Hematopoietic multipotent progenitor cell treated with erythropoietin and hydrocortisone succinate and interleukin-3 and kit ligand, for 17 days (in vitro differentiated cells): Measurements from ENCODE around the gene EXOC6.
"Not testable (repeated sequence)": the region's sequence is repeated elsewhere in the genome, so short reads cannot be mapped to it uniquely, and the experiment has no call there.

Source experiments
- DNase-seq: peaks from one replicate; pipeline ENCODE4 v3.0.0-alpha.2; 2015; ENCODE audit warnings: low spot score

Gene EXOC6

DNA sequence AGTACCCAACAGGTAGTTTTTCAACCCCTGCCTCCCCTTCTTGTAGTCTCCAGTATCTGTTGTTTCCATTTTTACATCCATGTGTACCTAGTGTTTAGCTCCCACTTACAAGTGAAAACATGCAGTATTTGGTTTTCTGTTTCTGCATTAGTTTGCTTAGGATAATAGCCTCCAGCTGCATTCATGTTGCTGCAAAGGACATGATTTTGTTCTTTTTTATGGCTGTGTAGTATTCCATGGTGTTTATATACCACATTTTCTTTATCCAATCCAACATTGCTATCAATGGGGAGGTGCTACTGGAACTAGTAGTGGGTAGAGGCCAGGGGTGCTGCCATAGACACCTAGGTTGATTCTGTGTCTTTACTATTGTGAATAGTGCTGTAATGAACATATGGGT lies 104.3 kb downstream of the EXOC6 start:
- DNase-seq, result not testable (repeated sequence)

DNA sequence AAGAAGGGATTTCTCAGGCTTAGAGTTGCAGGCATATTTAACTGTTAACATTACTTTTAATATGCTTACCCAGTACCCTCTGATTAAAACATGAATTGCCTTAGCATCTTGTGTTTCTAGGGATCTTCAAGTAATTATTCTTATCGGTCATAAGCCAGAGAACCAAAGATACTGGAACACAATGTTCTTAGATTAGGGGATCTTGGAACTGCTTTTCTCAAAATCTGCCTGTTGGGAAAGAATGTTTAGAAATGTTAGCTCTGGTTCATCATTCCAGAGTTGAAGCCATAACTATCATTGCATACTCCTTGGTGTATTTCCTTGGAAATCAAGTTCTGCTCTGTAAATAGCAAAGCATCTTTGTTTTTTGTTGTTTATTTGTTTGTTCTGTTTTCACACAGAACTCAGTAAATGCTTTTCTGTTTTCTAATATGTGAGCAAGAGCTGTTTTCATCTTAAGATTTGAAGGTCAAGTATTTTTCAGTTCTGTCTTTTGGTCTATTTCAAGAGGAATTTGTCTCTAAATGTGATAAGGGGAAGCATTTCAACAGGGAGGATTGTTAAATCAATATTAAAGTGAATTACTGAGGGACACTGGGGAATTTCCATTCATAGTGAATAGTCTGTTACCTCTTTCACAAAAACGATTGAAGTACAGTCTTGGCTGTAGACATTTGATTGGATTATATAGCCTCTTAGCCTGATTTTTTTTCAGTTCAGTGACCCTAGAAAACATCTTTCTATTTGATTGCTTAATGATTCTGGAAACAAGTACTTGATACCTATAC lies 109.1 kb downstream of the EXOC6 start:
- no peak for DNase-seq

DNA sequence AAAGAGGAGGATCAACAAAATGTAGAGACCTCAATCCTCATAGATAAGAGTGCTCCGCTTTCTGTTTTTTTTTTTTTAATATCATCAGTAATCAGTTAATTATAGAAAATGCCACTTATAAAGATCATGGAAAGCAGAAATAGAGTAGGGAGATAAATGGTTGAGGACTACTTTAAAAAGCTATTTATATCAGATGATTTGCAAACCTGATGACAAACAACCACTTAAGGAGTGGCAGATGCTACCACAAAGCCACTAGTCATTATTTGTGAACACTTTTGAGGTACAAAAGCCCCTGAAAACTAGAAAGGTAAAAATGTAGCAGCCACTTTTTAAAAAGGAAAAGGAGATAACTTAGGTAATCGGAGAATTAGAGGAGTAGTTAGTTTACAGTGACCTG lies 113.3 kb downstream of the EXOC6 start:
- no peak for DNase-seq

DNA sequence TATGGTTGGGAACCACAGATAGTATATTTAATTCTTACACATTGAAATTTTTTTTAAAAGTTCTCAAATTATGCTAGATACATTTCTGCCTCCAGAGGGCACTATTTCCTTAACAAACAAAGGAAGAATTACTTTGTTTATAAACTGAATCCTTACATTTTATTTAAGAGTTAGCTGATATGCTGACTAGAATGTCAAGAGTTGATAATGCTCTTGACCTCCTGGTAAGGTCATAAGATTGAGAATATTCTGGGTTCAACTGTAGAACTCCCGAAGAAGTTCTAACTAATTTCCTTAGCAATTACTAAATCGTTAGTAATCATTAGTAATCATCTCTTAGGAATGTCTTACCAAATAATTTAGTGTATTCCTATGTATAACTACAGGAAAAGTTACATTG lies 117.0 kb downstream of the EXOC6 start:
- DNase-seq, result peak; percentile 86

DNA sequence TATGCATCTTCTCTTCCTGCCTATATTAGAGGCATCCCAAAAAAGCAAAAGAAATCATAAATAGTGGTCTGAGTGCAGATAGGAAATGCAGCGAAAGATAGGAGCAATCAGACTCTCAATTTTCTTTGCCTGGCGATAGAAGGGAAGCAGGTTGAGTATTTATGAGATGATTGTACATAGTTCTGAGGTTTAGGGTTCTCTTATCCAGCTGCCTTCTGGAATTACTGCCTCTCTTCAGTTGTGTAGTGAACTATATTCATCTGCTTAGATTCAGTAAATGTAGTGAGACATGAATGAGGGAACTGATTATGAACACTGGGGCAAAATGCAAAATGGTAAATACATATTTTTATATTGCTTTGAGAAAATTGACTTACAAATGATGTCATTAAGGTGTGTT lies 119.3 kb downstream of the EXOC6 start:
- DNase-seq, result peak; percentile 11

DNA sequence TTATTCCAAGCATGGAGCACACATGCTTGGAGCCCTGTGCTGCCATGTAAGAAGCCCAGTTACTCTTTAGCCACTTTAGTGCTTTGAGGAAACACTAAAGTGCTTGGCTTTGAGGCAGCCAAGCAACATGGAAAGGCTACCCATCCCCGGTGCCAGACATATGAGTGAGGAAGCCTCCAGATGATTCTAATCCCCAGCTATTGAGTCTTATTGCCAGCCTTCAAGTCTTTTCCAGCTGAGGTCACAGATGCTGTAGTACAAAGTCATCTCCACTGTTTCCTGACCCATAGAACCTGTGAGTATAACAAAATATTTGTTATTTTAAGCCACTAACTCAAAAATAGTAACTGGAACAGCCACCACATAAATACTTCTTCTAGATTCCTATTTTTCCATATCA lies 120.8 kb downstream of the EXOC6 start:
- DNase-seq, result no peak

DNA sequence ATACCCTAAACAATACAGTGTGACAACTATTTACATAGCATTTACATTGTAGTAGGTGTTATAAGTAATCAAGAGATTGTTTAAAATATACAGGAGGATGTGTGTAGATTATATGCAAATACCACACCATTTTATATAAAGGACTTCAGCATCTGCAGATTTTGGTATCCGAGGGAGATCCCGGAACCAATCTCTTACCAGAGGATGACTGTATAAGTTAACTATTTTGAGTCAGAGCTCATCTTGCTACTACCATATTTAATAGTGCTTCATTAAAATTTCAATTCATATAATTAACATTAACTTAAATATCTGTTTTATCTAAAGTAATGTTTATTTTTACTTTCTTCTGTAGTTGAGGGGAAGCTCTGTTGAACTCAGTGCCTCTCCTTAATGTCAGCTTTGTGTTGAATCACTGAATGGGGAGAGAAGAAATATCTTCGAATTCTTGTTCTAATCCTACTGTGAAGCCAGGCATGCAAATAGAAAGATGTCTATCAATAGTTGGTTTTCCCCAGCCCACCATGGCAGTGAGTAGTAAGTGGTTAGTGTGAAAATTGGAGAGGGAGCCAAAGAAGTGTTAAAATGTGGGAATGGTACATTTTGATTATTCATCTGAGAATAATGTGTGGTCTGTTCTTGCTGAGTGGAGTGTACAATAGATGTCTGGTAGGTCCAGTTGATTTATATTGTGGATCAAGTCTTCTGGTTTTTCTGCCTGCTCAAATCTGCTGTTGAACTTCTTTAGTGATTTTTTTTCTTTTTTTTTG lies 122.2 kb downstream of the EXOC6 start:
- no peak for DNase-seq

DNA sequence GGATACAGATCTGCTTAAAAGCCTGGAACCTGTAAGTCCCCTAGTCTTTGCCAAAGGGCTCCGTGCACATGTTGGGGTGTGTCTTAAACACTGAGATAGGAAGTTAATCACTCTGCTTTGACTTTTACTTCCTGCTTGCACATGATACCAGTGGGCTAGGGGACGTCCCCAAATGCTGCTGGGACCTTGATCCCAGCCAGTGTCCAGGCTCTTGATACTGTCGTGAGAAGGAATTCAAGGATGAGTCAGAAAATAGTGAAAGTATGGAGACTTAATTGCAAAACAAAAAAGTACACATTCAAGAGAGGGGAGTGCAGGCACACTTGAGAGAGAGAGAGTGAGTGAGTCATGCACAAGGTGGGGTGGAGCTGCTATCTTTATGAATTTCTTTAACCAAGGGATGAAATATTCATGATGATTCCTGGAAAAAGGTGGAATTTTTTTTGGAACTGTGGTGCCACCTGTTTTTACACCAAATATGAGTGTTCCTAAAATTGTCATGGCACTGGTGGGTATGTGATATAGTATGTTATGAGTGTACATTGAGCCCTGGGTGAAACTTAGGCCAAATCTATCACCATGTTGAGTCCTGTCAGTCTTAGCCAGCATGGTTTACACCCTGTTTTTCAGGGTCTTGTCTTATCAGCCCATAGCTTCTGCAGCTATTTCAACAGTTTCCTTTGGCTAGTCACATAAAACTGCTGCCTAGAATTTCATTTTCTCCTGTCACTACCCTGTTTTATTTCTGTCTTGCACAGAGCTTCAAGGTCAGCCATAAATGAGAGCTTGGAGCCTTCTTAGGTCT lies 123.9 kb downstream of the EXOC6 start:
- DNase-seq, result peak; percentile 88

DNA sequence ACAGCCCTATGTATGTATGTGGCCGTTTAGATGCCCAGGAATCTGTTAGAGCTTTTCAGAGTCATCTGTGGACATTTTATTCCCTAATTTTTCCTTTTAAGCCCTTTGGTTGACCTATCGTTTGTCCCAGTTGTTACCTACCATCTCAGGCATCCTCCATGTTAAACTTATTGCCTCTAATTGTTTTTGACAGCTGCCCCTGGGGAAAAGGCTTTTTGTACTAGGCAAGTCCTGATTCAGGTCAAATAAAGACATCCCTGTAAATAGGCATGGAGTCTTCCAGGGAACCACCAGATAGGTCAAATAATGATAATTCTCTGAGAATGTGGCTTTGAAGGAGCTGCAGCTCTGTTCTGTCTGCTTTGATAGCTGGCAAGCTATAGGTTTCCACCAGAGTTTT lies 124.6 kb downstream of the EXOC6 start:
- DNase-seq, result no peak

DNA sequence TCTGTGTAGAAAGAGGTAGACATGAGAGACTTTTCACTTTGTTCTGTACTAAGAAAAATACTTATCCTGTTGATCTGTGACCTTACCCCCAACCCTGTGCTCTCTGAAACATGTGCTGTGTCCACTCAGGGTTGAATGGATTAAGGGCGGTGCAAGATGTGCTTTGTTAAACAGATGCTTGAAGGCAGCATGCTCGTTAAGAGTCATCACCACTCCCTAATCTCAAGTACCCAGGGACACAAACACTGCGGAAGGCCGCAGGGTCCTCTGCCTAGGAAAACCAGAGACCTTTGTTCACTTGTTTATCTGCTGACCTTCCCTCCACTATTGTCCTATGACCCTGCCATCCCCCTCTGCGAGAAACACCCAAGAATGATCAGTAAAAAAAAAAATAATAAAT lies 128.0 kb downstream of the EXOC6 start:
- DNase-seq, result not testable (repeated sequence)

DNA sequence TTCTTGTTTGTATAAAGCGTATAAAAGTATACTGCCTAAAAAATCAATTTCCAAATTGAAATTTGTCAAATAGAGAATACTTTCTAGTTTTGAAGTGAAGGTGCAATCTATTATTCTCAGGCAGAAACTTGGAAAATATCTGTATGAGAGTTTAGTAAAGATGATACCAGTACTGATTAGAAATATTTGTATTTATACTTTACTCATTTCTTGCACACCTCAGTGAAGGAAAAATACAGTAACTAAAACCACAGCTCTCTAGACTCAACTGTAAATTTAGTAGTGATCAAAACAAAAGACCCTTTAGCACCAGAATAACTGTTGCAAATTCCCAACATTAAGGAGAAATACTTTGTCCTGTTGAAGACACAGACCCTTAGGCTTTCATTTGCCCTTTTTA lies 140.9 kb downstream of the EXOC6 start:
- DNase-seq, result no peak

DNA sequence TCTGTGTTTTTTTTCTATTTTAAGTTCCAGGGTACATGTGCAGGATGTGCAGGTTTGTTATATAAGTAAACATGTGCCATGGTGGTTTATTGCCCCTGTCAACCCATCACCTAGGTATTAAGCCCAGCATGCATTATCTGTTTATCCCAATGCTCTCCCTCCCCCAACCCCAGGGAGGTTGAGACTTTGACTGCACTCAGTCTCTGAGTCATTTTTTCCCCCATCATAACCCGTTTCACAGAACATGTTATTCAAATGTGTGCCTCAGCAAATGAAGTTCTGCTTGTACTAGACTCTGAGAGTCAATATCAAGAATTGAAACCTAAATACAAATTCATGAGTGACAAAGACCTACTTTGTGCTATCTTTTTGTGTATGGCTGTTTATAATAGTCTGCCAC lies 142.3 kb downstream of the EXOC6 start:
- DNase-seq, result no peak

DNA sequence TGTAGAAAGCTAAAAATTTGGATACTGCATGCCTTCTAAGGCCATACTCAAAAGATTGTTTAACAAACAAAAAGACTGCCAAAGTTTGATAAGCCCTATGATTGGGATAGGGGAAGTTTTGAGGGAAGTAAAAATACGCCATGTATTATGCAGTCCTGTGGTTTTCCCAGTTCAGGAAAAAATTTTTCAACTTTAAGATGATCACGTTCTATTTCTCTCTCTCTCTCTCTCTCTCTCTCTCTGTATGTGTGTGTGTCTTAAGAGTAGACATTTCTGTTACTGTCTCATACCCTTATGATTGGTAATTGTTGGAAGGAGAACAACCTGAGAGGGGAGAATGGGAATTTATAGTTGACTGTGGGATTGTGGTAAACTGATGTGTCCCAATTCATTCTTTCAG lies 143.2 kb downstream of the EXOC6 start:
- DNase-seq, result no peak

DNA sequence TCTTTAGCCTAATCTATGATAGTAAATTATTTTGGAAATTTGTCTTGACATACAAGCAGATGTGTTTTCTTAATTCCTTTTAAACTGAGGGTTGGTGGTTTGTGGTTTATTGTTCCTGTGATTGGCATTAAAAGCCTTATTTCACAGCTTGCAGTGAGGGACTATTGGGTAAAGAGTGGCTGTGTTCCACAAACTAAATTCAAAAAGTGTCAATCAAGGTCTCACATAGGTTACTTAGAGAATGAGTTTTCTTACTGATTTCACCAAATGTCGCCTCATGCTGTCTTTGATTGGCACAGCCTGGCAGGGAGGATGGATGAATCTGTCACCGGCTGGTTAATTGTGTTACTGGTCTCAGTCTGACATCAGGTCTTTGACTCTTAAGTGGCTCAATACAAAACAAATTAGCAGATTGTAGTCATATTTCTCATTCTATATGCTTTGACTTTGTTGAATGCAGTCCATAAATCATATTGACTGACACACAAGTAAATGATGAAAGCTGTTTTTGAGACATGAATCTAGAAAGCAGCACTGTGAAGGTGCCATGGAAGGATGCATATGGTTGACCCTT lies 145.5 kb downstream of the EXOC6 start:
- no peak for DNase-seq

DNA sequence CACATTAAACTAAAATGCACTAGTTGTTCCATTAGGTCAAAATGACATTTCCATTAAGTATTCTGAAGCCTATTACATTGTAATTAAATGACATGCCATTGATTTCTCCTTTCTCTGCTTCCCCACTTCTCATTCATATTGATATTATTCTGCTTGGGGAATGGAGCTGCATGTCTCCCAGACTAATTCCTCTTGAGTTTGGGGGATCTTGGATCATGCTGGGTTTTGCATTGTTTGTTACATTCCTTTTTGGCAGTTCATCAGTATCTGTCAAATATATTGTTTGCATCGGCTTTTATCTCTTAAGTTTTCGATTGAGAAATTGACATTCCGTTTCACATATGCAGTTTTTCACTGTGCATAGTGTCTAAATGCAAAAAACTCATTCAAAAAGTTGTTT lies 147.2 kb downstream of the EXOC6 start:
- DNase-seq, result no peak

DNA sequence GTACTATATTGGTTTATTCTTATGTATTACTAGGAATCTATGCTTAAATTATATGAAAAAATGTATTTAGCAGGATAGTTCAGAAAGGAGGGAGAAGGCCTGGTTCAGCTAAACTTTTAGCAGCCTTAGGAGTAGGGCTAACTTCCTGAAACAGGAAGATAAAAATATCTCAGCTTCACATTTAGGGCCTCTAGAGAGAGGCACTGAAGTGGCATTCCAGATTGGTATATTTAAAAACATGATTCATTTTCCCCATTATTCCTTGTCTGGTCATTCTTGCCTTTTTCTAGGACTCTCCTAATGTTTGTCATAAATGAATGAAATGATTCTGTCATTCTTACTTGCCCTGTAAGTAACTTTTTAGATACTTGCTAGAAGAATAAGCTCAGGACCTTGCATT lies 149.3 kb downstream of the EXOC6 start:
- no peak for DNase-seq

DNA sequence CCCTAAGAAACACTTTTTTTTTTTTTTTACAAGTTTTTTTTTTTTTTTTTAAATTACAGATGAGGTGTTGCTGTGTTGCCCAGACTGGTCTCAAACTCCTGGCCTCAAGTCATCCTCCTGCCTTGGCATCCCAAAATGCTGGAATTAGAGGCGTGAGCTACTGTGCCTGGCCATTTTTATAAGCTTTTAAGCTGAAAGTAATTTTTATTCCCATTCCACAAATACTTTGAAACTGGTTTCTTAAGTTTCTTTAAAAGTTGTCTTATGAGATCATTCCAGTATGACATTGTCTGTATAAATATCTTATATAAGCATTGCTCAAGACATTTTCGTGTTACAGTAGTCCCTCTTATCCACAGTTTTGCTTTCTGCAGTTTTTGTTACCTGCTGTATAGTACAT lies 150.9 kb downstream of the EXOC6 start:
- no peak for DNase-seq

DNA sequence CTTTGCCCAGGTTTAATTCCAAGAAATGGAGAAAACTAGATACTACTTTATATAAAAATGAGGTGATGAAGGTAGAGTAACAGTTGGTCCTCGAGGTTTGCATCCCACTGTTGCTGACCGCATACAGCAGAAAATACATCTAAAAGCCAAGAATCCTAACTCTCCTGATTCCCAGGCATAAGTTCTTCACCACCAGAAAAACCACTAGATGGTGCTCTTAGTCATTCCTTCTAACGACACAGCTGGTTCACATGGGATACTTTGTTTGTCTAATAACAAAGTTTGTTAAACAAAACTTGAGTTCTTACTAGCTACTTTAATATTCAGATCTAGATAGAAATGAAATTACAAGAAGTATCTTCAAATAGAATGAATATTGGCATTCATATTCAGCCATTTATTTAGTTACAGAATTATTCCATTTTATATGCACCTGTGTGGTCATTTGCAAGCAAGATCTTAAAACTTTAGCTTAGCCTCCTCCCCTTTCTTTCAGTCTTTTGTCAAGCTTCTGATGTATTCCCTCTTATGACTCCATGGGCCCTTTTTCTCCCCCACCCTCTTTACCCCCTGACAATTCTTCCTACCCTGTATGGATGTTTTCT lies 158.2 kb downstream of the EXOC6 start:
- peak; percentile 82 for DNase-seq

DNA sequence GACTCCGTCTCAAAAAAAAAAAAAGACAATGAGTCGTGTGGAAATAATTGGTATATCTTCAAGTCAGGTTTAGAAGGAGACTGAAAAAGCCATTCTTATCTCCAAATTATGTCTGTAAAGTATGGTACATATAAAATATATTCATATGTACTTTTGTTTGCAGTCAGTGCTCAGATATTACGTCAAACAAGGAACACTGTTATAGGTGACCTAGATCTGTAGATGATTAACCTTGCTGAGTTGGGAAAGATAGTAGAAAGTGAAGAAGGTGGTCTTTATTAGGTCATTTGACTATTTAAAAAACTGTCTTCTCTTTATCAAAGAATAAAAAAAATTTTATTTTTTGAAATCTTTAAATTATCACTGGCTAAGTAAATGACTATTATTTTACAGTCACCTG lies 167.4 kb downstream of the EXOC6 start:
- DNase-seq, result no peak

DNA sequence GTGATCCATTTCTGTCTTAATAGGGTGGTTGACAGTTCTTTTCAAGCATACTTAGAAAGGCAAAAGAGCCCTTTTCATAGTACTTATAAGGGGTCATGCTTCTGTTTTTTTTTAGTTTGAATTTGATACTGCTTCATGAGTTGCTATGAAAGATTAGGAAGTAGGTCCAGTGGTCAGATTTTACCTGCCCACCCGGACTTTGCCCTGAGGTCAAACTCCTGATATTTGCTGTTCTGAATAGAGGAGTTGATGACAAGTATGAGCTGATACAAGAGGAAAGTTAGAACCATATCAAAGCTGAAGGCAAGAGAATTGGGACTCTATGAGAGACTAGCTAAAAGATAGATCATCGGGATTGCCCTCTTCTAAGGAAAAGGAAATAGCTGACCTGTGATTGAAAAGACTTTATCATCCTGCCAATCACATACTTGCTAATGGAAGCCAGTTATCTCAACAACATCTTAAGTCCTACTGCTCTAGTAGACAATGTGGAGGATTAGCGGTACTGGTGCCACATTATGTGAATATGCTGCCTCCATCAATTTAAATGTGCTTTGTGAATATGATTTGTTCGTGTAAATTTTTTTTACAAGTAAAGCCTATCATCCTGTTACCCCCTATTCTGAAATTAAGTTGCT lies 174.8 kb downstream of the EXOC6 start:
- DNase-seq, result no peak

DNA sequence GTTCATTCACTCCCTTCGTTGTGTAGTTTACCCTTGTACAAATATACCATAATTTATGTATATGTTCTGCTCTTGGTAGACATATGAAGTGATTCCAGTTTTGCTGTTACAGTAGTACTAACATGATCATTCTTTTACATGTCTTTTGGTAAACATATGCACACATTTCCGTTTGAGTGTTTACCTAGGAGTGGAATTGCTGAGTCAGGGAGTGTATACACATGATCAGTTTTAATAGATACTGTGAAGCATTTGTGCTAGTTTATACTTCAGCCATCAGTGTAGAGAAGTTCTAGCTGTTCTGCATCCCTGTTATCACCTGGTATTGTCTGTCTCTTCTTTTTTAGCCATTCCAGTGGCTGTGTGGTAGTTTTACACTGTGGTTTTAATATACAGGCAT lies 177.8 kb downstream of the EXOC6 start:
- peak; percentile 53 for DNase-seq

DNA sequence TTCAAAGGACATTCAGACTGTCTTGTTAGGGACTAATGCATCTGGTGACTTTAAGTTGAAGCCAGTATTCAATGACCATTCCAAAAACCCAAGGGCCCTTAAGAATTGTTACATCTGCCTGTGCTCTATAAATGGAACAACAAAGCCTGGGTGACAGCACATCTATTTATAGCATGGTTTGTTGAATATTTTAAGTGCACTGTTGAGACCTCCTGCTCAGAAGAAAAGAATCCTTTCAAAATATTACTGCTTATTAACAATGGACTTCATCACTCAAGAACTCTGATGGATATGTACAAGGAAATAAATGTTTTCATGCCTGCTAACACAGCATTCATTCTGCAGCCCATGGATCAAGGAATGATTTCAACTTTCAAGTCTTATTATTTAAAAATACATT lies 179.2 kb downstream of the EXOC6 start:
- no peak for DNase-seq
